IPS-15b (cell line): ENCODE measurements around the gene INPP5D.
A peak's percentile ranks its signal among the peaks of the same experiment; 100 is the strongest.
"Not testable (repeated sequence)": the region's sequence is repeated elsewhere in the genome, so short reads cannot be mapped to it uniquely, and the experiment has no call there.

ENCODE experiments used
- H3K27me3 ChIP-seq: one replicate; pipeline ENCODE4 v1.6.1; 2013; ENCODE audit warnings: low read length; ENCODE audit not compliant: control insufficient read depth, insufficient read depth
- H3K36me3 ChIP-seq: one replicate; pipeline ENCODE4 v1.6.1; 2013; ENCODE audit warnings: low read length; ENCODE audit not compliant: control insufficient read depth, insufficient read depth
- H3K4me1 ChIP-seq: one replicate; pipeline ENCODE4 v1.6.1; 2013; ENCODE audit warnings: mild to moderate bottlenecking, low read length; ENCODE audit not compliant: control insufficient read depth, insufficient read depth
- H3K4me3 ChIP-seq: one replicate; pipeline ENCODE4 v1.5.1; 2013; ENCODE audit warnings: low read depth, low read length
- H3K9ac ChIP-seq: one replicate; pipeline ENCODE4 v1.6.1; 2013; ENCODE audit warnings: low read depth, mild to moderate bottlenecking, low read length
- H3K9me3 ChIP-seq: one replicate; pipeline ENCODE4 v1.6.1; 2013; ENCODE audit warnings: mild to moderate bottlenecking, low read length; ENCODE audit not compliant: control insufficient read depth, insufficient read depth

Gene INPP5D

DNA sequence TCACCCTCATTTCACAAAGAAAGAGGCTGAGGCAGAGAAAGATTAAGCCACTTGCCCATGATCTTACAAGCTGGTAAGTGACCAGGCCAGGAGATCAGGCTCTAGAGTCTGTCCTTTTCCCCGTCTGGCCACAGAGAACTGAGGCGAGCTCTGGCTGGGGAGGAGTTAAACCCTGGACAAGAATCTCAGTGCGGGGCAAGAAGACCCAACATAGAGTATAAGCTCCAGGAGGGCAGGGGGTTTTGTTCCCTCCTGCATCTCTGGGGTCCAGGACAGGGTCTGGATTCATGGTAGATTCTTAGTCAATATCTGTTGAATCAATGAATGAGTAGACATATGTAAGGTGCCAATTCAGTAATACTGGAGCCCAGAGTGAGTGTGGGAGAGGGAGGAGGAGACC is 12.9 kb upstream of the INPP5D start:
- no peak overlapping the region for H3K4me3 ChIP-seq
- no peaks in the 10 kb centered on the region for H3K9me3 ChIP-seq
- H3K9ac ChIP-seq, result no peak overlapping the region
- H3K4me1 ChIP-seq, result peaks cover 14% of the 10 kb centered on the region
- peaks cover 2% of the 10 kb centered on the region for H3K36me3 ChIP-seq
- no peaks in the 10 kb centered on the region for H3K27me3 ChIP-seq

GRCh38 chr2:233047667-233048066 is 12.5 kb upstream of the INPP5D start:
- Histone ChIP-seq H3K4me3 (no peak overlapping the region), H3K27me3 (no peaks in the 10 kb centered on the region)

DNA sequence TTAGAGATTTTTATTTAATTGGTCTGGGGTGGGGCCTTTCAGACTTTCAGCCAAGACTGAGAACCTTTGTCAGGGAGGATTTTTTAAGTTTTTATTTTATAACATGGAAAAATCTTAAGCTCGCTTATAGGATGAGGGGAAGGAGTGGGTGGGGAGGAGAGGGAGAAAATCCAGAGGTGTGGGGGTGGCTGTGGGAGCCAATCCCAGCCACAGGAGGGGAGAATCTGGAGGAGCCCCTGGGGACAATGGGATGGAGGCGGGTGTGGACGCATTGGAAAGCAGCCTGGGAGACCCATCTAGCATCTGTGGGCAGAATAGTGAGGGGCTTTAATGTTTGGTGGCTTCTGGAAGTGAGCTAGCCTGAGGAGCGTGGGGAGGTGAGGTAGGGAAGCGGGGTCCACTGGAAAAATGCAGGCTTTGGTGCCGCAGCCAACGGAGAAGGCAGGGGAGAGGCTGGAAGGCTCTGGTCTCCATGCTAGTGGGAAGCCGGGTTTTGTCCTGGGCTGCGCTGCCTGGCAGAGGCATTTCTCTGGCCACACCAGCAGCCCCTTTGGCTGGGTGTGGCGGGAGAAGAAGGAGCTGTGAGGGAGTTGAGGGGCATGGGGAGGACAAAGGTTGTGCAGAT is 11.5 kb upstream of the INPP5D start:
- Histone ChIP-seq H3K4me3 (no peak overlapping the region), H3K27me3 (no peaks in the 10 kb centered on the region), H3K9me3 (no peaks in the 10 kb centered on the region), H3K4me1 (peaks cover 16% of the 10 kb centered on the region), H3K36me3 (peaks cover 2% of the 10 kb centered on the region), H3K9ac (no peak overlapping the region)

More at GRCh38 chr2:233047667-233048066, 12.5 kb upstream of the INPP5D start:
- Histone ChIP-seq H3K9ac (no peak overlapping the region), H3K9me3 (no peaks in the 10 kb centered on the region), H3K4me1 (peaks cover 16% of the 10 kb centered on the region), H3K36me3 (peaks cover 2% of the 10 kb centered on the region)

DNA sequence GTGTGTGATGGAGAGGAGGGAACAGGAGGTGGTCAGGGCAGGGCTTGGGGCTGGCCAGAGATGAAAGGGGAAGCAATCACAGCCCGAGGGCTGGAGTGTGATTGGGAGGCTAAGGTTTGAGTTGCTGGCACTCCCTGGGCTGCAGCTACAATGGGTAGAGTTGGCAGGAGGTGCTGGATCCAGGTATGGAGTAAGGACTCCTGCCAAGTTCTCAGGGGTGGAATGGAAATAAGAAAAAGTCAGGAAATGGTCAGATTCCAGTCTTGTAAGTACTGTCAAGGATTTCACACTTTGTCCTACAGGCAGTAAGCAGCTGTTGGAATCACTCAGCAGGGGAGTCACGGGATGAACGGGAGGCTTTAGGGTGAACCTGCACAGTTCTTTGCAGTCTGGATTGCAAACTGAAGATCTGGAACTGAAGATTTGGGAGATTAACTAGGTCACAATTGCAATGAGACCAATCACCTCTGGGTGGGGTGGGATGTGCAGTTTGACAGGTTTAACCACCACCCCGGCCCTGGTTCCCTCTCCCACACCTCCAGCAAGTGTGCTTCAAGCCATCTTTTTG is 10.9 kb upstream of the INPP5D start:
- H3K9me3 ChIP-seq, result no peaks in the 10 kb centered on the region
- H3K9ac ChIP-seq, result no peak overlapping the region
- H3K27me3 ChIP-seq, result peaks cover under 1% of the 10 kb centered on the region
- H3K36me3 ChIP-seq, result peaks cover 2% of the 10 kb centered on the region
- H3K4me3 ChIP-seq, result no peak overlapping the region
- H3K4me1 ChIP-seq, result peaks cover 16% of the 10 kb centered on the region

DNA sequence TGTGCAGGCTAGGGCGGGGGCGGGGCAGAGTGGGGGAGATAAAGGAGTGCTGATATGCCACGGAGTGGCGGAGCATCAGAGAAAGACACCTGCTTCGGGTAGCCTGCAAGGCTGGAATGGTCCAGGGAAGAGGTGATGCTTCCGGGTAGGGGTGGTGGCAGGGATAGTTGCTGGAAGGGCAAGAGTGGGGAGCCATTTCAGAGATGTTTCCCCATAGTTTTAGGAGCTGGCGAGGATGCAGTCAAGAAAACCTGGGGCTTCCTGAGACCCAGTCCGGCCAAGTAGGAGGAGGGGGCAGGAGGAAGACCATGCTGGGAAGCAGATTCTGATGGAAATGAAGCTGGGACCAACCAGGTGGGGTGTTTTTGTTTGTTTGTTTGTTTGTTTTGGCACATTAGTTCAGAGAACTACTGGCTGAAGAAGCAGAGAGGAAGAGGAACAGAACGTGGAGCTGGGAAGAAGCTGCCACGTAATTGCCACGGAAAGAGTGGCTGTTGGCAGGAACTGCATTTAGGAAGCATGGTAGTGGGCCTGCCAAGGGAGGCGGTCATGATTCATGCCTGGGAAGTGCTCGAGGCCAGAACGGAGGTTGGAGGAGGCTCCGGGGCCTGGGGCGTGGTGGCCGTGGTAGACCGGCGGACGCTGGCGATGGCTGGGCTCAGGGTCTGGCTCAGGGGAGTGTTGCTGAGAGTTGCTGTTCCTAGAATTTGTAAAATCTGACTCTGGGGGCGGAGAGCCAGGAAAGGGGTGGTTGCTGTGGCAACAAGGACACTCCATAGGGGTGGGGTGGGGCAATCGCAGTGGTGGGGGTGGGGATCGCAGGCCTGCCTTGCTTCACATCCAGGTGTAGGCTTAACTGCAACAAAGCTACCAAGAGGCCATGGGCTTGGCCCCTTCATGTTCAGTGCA is 8.6 kb upstream of the INPP5D start:
- no peaks in the 10 kb centered on the region for H3K36me3 ChIP-seq
- H3K4me3 ChIP-seq, result peak overlapping the region; percentile 77
- no peaks in the 10 kb centered on the region for H3K9me3 ChIP-seq
- H3K4me1 ChIP-seq, result peaks cover 16% of the 10 kb centered on the region
- peaks cover 3% of the 10 kb centered on the region for H3K27me3 ChIP-seq
- no peak overlapping the region for H3K9ac ChIP-seq

DNA sequence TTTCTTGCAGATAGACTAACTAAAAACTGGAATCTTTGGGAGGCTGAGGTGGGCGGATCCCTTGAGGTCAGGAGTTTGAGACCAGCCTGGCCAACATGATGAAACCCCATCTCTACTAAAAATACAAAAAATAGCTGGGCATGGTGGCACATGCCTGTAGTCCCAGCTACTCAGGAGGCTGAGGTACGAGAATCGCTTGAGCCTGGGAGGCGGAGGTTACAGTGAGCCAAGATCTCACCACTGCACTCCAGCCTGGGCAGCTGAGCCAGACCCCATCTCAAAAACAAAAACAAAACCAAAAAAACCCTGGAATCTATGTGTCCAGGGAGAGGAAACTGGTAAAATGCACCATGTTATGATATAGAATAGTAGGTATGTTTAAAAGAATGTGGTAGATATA is 7.6 kb upstream of the INPP5D start:
- not testable (repeated sequence) for H3K36me3 ChIP-seq, H3K27me3 ChIP-seq, H3K9me3 ChIP-seq, H3K4me3 ChIP-seq, H3K9ac ChIP-seq
- H3K4me1 ChIP-seq, result peaks cover 16% of the 10 kb centered on the region

- no peak overlapping the region for H3K4me3 ChIP-seq
Measured at GRCh38 chr2:233053928-233054784, 6.0 kb upstream of the INPP5D start.

DNA sequence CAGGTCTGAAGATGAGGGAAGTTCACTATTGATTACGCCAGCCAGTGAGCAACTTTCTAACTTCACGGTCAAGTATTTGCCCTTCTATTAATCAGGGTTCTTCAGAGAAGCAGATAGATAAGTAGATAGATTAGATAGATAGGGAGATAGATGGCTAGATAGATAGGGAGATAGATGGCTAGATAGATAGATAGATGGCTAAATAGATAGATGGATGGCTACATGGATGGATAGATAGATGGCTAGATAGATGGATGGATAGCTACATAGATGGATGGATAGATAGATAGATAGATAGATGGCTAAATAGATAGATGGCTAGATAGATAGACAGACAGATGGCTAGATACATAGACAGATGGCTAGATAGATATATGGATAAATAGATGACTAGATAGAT is 4.8 kb upstream of the INPP5D start:
- peaks cover 3% of the 10 kb centered on the region for H3K27me3 ChIP-seq
- peaks cover 12% of the 10 kb centered on the region for H3K4me1 ChIP-seq
- no peaks in the 10 kb centered on the region for H3K36me3 ChIP-seq
- no peaks in the 10 kb centered on the region for H3K9me3 ChIP-seq
- H3K4me3 ChIP-seq, result no peak overlapping the region
- H3K9ac ChIP-seq, result no peak overlapping the region

More at GRCh38 chr2:233053928-233054784, 6.0 kb upstream of the INPP5D start:
- peaks cover 16% of the 10 kb centered on the region for H3K4me1 ChIP-seq
- peaks cover 3% of the 10 kb centered on the region for H3K27me3 ChIP-seq
- H3K9me3 ChIP-seq, result no peaks in the 10 kb centered on the region
- H3K36me3 ChIP-seq, result no peaks in the 10 kb centered on the region
- no peak overlapping the region for H3K9ac ChIP-seq

GRCh38 chr2:233056961-233057605 is 3.1 kb upstream of the INPP5D start:
- Histone ChIP-seq H3K4me3 (no peak overlapping the region), H3K4me1 (peaks cover 3% of the 10 kb centered on the region), H3K36me3 (no peaks in the 10 kb centered on the region), H3K27me3 (peaks cover 3% of the 10 kb centered on the region), H3K9ac (no peak overlapping the region), H3K9me3 (no peaks in the 10 kb centered on the region)

- H3K27me3 ChIP-seq, result peaks cover 3% of the 10 kb centered on the region
- H3K4me3 ChIP-seq, result no peak overlapping the region
- no peaks in the 10 kb centered on the region for H3K9me3 ChIP-seq
- H3K36me3 ChIP-seq, result no peaks in the 10 kb centered on the region
- no peak overlapping the region for H3K9ac ChIP-seq
- peaks cover 2% of the 10 kb centered on the region for H3K4me1 ChIP-seq
Measured at GRCh38 chr2:233058717-233059546, 1.2 kb upstream of the INPP5D start.
